ENCODE data around the gene STX7.
"Not testable (repeated sequence)": the region's sequence is repeated elsewhere in the genome, so short reads cannot be mapped to it uniquely, and the experiment has no call there.

STX7 gene, protein sequence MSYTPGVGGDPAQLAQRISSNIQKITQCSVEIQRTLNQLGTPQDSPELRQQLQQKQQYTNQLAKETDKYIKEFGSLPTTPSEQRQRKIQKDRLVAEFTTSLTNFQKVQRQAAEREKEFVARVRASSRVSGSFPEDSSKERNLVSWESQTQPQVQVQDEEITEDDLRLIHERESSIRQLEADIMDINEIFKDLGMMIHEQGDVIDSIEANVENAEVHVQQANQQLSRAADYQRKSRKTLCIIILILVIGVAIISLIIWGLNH

DNA sequence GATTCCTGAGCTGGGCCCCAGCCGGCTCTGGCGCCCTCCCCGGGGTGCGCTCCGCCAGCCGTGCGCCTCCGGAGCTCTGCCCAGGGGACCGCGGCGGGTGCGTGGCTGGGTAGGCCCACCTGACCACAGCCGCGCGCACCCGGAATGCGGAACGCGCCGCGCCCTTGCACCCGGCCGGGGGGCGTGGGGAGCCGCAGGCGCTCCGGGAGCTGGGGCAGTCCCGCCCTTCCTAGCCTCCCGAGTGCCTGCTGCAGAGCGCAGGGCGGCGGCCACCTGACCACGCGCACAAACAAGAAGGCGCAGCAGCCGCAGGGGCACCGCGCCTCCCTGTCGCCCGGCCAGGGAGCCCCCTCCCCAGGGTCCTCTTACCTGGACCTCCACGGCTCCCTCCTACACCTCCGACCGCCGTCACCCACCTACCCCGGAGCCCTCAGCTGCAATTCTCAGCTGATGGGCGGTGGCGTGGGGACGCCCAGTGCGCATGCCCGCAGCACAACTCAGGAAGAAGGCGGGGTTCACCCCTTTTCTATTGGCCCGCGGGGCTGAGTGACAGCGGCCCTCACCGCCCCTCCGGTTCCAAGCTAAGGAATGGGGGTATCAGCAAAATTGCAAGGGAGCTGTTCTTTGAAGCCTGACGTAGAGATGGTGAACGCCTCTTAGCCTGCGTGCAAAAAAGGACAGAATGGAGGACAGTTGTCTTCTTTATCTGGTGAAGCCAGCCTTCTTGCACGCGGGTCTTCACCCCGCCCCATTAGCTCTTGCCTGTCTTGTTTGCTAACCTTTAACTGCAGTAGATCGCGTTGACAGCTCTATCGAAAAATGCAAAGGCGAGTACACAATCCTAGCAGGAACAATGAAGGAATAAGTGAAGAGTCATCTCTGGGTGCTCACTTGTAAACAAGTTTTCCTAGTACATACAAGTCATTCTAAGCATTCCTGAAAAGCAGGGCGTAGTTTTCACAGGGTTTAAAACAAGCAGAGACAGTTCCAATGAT lies at the start of gene STX7:
TSS of gene STX7 (minus strand) at position 479 of the 995 bp plus-strand sequence. CDS start 9,586 bp downstream, outside the sequence.
- peak; percentile 97 for DNase-seq

GRCh38 chr6:132560087-132560486 lies 47.2 kb upstream of the STX7 start:
- not testable (repeated sequence) for DNase-seq

- DNase-seq = no peak
Measured at GRCh38 chr6:132552372-132552771, 39.5 kb upstream of the STX7 start, which contains the start of gene TAAR8. TSS of gene TAAR8 (plus strand) at chr6:132552672. CDS start at chr6:132552693, 21 bp downstream.

DNA sequence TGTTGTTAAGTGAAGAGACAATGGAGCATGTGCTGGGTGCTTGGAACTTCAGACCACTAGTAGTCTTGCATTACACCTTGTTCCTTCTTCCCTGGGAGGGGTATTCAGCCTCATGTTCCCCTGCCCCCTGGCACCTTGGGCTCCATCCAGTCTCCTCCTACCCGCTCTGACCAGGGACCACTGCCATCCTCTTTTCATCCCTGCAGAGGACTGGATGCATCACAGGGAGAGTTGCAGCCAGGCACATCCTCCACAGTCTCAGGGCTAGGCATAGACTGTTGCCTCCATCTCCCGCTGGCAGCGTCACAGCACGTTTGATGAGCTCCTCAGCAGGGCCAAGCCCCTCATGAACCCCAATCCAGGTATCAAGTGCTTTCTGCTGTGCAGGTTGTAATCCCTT lies 38.3 kb upstream of the STX7 start:
- no peak for DNase-seq

DNA sequence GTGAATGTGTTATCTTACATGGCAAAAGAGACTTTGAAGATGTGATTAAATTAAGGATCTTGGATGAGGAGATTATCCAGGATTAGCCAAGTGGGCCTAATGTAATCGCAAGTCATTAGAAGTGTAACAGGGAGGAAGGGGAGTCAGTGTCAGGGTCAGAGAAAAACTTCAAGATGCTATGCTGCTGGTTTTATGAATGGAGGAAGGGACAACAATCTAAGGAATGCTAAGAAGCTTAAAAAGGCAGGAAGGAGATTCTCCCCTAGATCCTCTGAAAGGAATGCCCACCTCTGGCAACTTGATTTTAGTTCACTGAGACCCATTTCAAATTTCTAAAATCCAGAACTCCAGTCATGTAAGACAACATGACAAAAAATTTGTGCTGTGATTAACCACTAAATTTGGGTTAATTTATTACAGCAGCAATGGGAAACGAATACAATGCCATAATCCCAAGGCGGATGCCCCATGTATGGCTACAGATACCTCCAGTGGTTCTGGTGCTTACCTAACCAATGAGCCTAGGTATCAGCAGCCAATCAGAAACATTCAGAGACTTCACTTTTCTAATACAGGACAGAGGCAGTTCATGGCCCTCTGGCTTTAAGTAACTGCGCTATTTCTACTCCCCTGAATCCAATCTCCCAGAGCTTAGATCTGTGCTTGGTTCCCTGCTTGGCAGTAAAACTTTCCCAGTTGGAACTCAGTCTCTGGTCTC lies 36.0 kb upstream of the STX7 start:
- no peak for DNase-seq

DNA sequence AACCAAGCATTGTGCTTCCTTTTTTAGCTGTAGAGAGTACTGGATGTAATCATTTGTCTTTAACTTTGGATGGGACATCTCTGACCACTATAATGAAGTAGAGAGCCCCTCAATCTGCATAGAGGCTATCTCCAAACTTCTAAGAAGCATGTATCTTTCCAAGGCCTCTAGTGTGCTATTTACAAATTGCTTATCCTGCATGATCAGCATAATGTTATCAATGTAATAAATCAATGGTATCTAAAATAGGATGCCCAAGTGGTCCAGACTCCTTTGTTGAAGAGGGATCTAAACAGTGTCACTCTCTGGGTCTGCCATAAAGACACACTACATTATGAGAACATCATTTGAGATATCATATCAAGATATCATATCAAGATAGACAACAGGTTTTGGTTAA lies 31.9 kb upstream of the STX7 start:
- DNase-seq = no peak

GRCh38 chr6:132537977-132538376 lies 25.1 kb upstream of the STX7 start, which contains the start of gene TAAR9:
TSS of gene TAAR9 (plus strand) at chr6:132538277. CDS start at chr6:132538290, 13 bp downstream.
- DNase-seq = no peak

GRCh38 chr6:132537145-132537544 lies 24.2 kb upstream of the STX7 start:
- no peak for DNase-seq

DNA sequence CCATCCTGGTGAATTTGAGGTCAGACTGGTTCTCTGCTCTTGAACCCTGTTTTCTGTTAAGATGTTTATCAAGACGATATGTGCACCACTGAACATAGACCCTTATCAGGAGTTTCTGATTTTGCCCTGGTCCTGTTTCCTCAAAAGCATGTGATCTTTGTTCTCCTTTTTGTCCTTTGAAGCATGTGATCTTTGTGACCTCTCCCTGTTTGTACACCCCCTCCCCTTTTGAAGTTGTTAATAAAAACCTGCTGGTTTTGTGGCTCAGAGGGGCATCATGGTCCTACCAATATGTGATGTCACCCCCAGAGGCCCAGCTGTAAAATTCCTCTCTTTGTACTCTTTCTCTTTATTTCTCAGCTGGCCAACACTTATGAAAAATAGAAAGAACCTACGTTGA lies 21.6 kb upstream of the STX7 start:
- DNase-seq = not testable (repeated sequence)

DNA sequence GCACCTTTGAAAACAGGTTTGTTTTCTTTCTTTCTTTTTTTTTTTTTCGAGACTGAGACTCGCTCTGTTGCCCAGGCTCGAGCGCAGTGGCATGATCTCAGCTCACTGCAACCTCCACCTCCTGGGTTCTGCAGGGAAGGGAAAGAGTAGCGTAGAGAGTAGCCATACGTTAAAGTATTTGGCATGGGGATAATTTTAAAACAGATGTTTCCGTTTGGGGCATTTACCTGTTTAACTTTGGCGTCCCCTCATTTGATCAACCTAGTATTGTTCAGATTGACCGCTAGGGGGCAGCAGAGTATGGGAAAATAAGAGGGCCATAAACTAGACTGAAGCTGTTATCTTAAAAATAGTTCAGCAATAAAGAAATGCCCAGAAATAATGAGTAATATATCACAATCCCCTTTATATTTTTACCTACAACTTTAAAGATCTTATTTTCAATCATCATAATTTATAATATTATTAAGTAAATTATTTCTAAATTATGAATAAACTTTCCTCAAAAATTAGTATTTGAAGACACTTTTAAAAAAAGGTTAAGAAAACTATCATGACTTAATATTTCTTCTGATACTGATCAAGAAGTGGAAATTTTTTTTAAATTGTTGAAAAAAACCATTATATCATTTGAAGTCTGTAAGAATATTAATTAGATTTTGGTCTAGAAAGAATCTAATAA lies 17.5 kb upstream of the STX7 start:
- peak; percentile 85 for DNase-seq

- no peak for DNase-seq
Measured at GRCh38 chr6:132527791-132528190, 14.9 kb upstream of the STX7 start.

- no peak for DNase-seq
Measured at GRCh38 chr6:132526461-132526860, 13.5 kb upstream of the STX7 start.

GRCh38 chr6:132525866-132526265 lies 12.9 kb upstream of the STX7 start:
- no peak for DNase-seq

GRCh38 chr6:132524646-132525045 lies 11.7 kb upstream of the STX7 start:
- DNase-seq = no peak

DNA sequence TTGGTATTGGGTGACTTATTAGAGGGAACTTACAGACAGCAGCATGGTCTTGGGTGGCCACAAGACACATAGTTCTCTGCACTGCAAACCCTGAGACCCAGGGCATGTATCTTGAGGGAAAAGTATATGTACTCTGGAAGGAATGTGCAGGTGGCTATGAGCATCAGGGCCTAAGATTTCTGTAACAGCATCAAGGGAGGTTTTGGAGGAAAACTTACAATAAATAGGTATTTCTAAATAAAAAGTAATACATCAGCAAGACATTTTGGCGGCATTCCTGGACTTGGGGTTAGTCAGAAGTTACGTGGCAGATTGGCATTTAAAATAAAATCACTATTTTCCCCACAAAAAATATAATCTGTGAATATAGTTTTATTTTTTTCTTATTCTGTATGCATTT lies 8.0 kb upstream of the STX7 start:
- DNase-seq = no peak

DNA sequence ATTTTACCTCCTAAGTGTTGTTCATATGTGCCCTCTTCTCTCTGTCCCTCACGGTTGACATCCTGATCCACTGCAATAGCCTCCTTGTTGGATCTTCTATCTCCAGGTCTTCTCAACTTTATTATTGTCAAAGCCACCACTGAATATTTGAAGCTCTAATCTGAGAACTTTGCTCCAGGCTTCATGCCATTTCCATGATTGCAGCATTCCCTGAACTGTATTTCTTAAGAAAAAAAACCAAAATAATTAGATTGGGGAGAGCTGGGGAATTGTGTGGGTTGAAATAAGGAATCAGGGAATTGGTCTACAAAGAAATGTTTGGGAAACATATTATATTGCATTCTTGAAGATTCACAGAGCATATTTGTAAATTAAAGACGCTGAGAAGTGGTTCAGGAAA lies 2.5 kb upstream of the STX7 start:
- no peak for DNase-seq

- DNase-seq = no peak
Measured at GRCh38 chr6:132513831-132514545, 1.1 kb upstream of the STX7 start.

GRCh38 chr6:132512342-132512637 lies 626 bp downstream of the STX7 start:
- no peak for DNase-seq

DNA sequence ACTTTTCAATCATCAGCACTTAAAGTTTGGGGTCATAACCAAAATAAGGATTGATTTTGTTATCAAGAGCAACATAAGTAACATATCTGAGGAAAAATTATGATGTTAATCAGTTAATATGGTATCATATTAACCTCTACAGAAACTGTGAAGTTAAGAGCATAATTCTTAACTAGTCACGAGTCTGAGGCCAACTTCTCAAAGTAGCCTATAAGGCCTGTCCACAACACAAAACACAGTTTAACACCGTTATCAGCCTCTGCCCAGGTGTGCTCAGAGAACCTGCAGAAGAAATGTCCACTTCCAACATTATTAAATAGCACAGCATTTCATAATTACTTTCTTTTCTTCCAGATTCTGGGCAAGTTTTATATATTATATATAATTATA lies 1.1 kb downstream of the STX7 start:
- DNase-seq = no peak

DNA sequence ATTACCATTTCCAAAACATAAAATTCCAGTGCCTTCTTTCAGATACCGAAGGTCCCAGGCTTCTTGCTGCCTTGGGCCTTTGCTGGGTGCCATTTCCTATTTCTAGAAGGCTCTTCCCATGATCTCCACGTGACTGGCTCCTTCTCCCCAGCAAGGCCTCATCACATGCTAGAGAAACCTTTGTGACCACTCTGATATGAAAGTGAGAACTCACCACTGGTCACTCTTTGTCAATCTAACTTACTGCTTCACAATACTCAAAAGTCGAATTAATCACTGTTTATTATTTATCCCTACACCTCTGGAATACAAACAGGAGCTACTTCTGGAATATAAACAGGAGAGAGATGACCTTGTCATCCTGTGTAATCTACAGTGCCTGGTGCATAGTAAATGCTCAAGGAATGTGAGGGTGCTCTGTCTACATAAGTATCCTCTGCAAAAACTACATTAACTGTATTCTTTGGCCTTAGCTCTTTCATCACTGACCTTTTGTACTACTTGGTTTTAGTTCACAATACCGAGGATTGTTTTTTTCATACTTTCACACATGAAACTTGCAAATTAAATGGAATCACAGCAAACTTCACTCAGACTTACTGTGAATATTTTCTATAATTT lies 1.6 kb downstream of the STX7 start:
- no peak for DNase-seq

Measured in NCI-H146 (cell line).